Sigmoid colon (tissue), 7 donors: ENCODE measurements around the gene MRPS18A. TPM values are rescaled to one million over a fixed set of nuclear protein-coding genes. Genes with fewer than 3 reads are reported as not detected.

Experiments
- DNase-seq: peaks from one replicate; pipeline ENCODE4 v3.0.0-alpha.2; 2019
- H3K27ac ChIP-seq, 4 donors: fragments of 200-600 bp; sonication (generic); one replicate each; pipeline ENCODE4 v1.5.1; 2016 to 2019; ENCODE audit warnings: mild to moderate bottlenecking in 1 of 4
- H3K27me3 ChIP-seq, 3 donors: fragments of 200-600 bp; sonication (generic); one replicate each; pipeline ENCODE4 v1.5.1; 2019; ENCODE audit warnings: mild to moderate bottlenecking in 1 of 3
- H3K36me3 ChIP-seq, 4 donors: fragments of 200-600 bp; sonication (generic); one replicate each; pipeline ENCODE4 v1.5.1; 2016 to 2019
- H3K4me1 ChIP-seq, 4 donors: fragments of 200-600 bp; sonication (generic); one replicate each; pipeline ENCODE4 v1.5.1; 2017 to 2019
- H3K4me3 ChIP-seq, 4 donors: fragments of 200-600 bp; sonication (generic); one replicate each; pipeline ENCODE4 v1.5.1; 2017 to 2019; ENCODE audit warnings: mild to moderate bottlenecking in 2 of 4, moderate library complexity in 1 of 4
- H3K9me3 ChIP-seq, 4 donors: fragments of 200-600 bp in 3 of 4; sonication (generic) in 3 of 4; one replicate each; pipeline versions ENCODE4 v1.5.1 to v1.6.1; 2013 to 2019
- EP300 ChIP-seq, 4 donors: sonication (generic); formaldehyde crosslinking; IDR thresholded peaks; one replicate each; pipeline ENCODE4 v1.6.1; 2017; ENCODE audit warnings: antibody characterized with exemption in 4 of 4
- POLR2A ChIP-seq, 2 donors: fragments of 450-650 bp; IDR thresholded peaks; one replicate each; pipeline ENCODE4 v1.6.1; 2016; ENCODE audit warnings: antibody characterized with exemption in 2 of 2, mild to moderate bottlenecking in 2 of 2, moderate library complexity in 2 of 2
- POLR2AphosphoS5 ChIP-seq, 4 donors: sonication (generic); formaldehyde crosslinking; IDR thresholded peaks; one replicate each; pipeline ENCODE4 v1.6.1; 2017; ENCODE audit warnings: antibody characterized with exemption in 4 of 4
- WGBS, 2 donors: extraction: QIAGEN DNeasy Blood & Tissue Kit; methylation state at CpG; one replicate each; pipeline ENCODE4 v1.1.7; 2013; 5-methylcytosine and 5-hydroxymethylcytosine counted together
- intact Hi-C: fragments of 100-400 bp; cut with DNase I; formaldehyde crosslinking; loops from one replicate; pipeline ENCODE4 v1.15.1; 2023
- polyA plus RNA-seq, 3 donors: library from polyadenylated mRNA; stranded (reverse); fragments of 200-250 nt; gene quantifications; one replicate each; pipeline ENCODE4 v1.2.3, GENCODE V29; 2013
- total RNA-seq, 4 donors: library from RNA; depleted of rRNA; stranded (reverse); fragments of >200 nt; gene quantifications; one replicate each; pipeline ENCODE4 v1.1.0, GENCODE V29; 2016
- TF ChIP-seq, protein P1 (sequence below), 4 experiments: fragments of 450-650 bp in 3 of 4; fragments of 200-600 bp in 1 of 4; IDR thresholded peaks; one replicate each; pipeline ENCODE4 v1.5.1; 2016 to 2019; ENCODE audit warnings: antibody characterized with exemption in 4 of 4, mild to moderate bottlenecking in 3 of 4, moderate library complexity in 2 of 4
- donor health status: healthy with polysubstance abuse.
- donor health status: Bipolar disorder and iron deficiency.
- donor health status: healthy.

The MRPS18A gene
- total and polyA plus RNA-seq, 7 donors, result 28.8 to 93.2 (median 43.9) TPM

DNA sequence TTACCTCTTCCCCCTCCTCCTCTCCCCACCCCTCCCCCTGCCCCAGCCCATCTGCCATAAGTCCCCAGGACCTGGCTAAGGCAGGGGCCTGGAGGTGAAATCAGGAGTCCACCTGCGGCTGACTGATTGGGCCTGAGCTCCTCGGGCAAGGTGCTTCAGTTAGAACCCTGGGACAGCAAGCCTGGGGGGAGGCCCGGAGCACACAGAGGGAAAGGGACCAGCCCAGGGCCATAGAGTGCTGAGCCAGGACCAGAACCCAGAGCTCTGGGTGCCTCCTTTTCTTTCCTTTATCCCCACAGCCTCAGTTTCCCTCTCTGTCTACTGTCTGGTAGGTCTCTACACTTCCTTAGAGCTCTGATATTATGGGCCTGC, 46.7 kb upstream of the MRPS18A start:
- Histone ChIP-seq H3K9me3 (peaks cover 0 to 14% (median 0%) of the 10 kb centered on the region in 4 donors), H3K36me3 (no peaks in the 10 kb centered on the region), H3K4me1 (no peaks in the 10 kb centered on the region), H3K27ac (no peak overlapping the region), H3K27me3 (no peaks in the 10 kb centered on the region), H3K4me3 (no peak overlapping the region)
- intact Hi-C loops, result no loop called here
- no peak for TF ChIP-seq EP300 (IDR thresholded peaks at IDR 0.05)
- TF ChIP-seq POLR2A (IDR thresholded peaks at IDR 0.05), result no peak
- TF ChIP-seq POLR2AphosphoS5 (IDR thresholded peaks at IDR 0.05), result no peak
- TF ChIP-seq, protein P1, sequence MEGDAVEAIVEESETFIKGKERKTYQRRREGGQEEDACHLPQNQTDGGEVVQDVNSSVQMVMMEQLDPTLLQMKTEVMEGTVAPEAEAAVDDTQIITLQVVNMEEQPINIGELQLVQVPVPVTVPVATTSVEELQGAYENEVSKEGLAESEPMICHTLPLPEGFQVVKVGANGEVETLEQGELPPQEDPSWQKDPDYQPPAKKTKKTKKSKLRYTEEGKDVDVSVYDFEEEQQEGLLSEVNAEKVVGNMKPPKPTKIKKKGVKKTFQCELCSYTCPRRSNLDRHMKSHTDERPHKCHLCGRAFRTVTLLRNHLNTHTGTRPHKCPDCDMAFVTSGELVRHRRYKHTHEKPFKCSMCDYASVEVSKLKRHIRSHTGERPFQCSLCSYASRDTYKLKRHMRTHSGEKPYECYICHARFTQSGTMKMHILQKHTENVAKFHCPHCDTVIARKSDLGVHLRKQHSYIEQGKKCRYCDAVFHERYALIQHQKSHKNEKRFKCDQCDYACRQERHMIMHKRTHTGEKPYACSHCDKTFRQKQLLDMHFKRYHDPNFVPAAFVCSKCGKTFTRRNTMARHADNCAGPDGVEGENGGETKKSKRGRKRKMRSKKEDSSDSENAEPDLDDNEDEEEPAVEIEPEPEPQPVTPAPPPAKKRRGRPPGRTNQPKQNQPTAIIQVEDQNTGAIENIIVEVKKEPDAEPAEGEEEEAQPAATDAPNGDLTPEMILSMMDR (IDR thresholded peaks at IDR 0.05), result no peak
- no peak for DNase-seq
- 74 to 91% methylated on average over 3 of the region's 3 CpGs for WGBS, 2 donors

DNA sequence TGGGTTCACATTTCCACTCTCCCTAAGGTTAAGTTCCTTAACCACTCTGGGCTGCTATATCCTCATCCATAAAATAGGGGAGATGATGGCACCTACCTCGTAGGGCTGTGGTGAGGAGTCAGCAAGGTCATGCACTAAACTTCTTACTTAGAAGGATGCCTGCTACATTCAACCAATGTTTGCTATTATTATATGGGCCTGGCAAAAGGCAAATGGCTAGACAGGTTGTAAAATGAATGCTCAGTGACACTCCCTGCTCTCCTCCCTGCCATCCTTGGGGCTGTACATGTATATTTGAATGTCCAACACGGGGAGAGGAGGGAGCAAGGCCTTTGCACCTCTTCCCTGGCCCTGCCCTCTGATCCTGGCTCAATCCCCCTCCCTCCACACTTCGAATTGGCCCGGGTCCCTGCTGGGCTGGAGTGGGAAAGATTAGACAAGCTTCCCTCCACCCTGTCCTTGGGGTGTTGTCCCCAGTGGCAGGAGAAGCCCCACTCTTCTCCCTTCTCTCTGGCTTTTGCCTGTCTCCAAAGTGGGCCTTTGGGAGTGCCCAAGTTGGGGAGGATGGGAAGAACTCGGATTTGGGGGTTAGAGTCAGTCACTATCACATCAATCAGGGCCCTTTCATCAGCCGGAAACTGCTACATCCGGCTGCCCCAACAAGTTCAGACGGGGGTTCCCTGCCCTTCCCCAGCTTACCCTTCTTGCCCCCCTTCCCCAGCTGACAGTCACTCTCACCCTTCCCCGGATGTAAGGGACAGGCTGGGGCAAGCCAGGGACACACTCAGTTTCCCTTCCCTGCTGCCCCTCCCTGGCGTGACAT, 46.1 kb upstream of the MRPS18A start:
- DNase-seq, result no peak
- 41 to 45% methylated on average over 10 of the region's 10 CpGs for WGBS, 2 donors
- H3K9me3 ChIP-seq, result peaks cover 0 to 14% (median 0%) of the 10 kb centered on the region in 4 donors
- no peaks in the 10 kb centered on the region for H3K4me1 ChIP-seq
- H3K27me3 ChIP-seq, result no peaks in the 10 kb centered on the region
- H3K4me3 ChIP-seq, result no peak overlapping the region
- intact Hi-C loops, result no loop called here
- H3K27ac ChIP-seq, result no peak overlapping the region
- TF ChIP-seq, protein P1 (IDR thresholded peaks at IDR 0.05), result no peak
- TF ChIP-seq EP300 (IDR thresholded peaks at IDR 0.05) (no peak), POLR2A (IDR thresholded peaks at IDR 0.05) (no peak), POLR2AphosphoS5 (IDR thresholded peaks at IDR 0.05) (no peak)
- no peaks in the 10 kb centered on the region for H3K36me3 ChIP-seq

DNA sequence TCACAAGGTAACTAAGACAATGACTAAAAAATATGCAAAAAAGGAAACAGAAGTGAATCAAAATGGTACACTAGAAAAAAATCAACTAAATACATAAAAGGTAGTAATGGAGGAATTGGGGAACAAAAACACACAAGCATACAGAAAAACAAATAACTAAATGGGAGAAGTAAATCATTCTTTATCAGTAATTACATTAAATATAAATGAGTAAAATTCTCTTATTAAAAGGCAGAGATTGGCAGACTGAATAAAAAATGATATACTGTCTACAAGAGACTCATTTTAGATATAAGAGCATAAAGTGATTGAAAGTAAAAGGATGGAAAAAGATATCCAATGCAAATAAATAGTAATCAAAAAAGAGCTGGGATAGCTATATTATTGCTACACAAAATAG, 43.0 kb upstream of the MRPS18A start:
- TF ChIP-seq EP300 (IDR thresholded peaks at IDR 0.05), result no peak
- TF ChIP-seq POLR2AphosphoS5 (IDR thresholded peaks at IDR 0.05), result no peak
- peaks cover 0 to 14% (median 0%) of the 10 kb centered on the region in 4 donors for H3K9me3 ChIP-seq
- H3K36me3 ChIP-seq, result no peaks in the 10 kb centered on the region
- intact Hi-C loops, result no loop called here
- DNase-seq, result no peak
- no peaks in the 10 kb centered on the region for H3K27me3 ChIP-seq
- no peaks in the 10 kb centered on the region for H3K4me1 ChIP-seq
- H3K27ac ChIP-seq, result no peak overlapping the region
- no peak overlapping the region for H3K4me3 ChIP-seq

DNA sequence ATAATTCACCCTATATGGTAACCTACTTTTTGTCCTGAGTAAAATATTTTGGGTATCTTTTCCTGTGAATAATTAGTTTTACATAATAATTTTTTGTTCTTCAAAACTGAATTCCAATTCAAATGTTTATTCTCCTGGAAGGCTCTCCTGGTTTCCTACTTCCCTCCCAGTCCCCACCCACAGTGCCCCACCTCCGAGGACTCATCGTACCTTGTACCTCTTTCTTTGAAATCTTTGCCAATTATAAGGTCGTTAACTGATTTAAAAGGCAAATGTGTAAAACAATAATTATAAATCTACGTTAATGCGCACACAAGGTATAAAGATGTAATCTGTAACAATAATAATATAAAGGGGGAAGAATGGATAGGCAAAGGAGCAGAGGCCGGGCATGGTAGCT, 41.9 kb upstream of the MRPS18A start:
- Histone ChIP-seq H3K27ac (no peak overlapping the region), H3K9me3 (peaks cover 0 to 14% (median 0%) of the 10 kb centered on the region in 4 donors), H3K36me3 (no peaks in the 10 kb centered on the region), H3K4me1 (no peaks in the 10 kb centered on the region), H3K27me3 (no peaks in the 10 kb centered on the region), H3K4me3 (no peak overlapping the region)
- 17 to 76% methylated on average over 6 of the region's 6 CpGs for WGBS, 2 donors
- peak; percentile 14 for DNase-seq
- TF ChIP-seq POLR2AphosphoS5 (IDR thresholded peaks at IDR 0.05) (no peak), EP300 (IDR thresholded peaks at IDR 0.05) (no peak), POLR2A (IDR thresholded peaks at IDR 0.05) (no peak)
- TF ChIP-seq, protein P1 (IDR thresholded peaks at IDR 0.05), result no peak
- intact Hi-C loops, result no loop called here

DNA sequence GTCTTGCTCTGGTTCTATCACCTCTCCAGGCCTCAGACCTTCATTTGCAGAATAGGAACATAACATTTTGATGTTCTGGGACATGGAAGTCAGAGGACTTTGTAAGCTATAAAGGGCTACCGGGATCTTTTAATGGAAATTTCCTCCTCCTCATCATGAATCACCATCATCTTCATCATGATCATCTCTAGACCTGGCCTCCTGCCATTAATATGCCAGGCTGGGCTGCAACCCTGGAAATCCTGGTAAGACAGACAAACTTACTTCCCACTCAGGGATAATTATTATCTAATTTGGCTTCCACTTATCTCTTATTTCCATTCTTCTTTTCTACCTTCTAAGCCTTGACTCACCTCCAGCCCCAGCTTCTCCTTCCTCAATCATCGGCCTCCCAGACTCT, 41.0 kb upstream of the MRPS18A start:
- intact Hi-C loops, result no loop called here

More for the DNA sequence above, 41.0 kb upstream of the MRPS18A start:
- 76 to 83% methylated on average over 2 of the region's 2 CpGs for WGBS, 2 donors
- TF ChIP-seq POLR2A (IDR thresholded peaks at IDR 0.05), result no peak
- no peak for TF ChIP-seq POLR2AphosphoS5 (IDR thresholded peaks at IDR 0.05)
- TF ChIP-seq, protein P1 (IDR thresholded peaks at IDR 0.05), result no peak
- TF ChIP-seq EP300 (IDR thresholded peaks at IDR 0.05), result no peak
- H3K27ac ChIP-seq, result no peak overlapping the region
- no peaks in the 10 kb centered on the region for H3K4me1 ChIP-seq
- DNase-seq, result peak; percentile 21
- H3K27me3 ChIP-seq, result no peaks in the 10 kb centered on the region
- H3K9me3 ChIP-seq, result peaks cover 0 to 14% (median 0%) of the 10 kb centered on the region in 4 donors
- no peaks in the 10 kb centered on the region for H3K36me3 ChIP-seq
- H3K4me3 ChIP-seq, result no peak overlapping the region
